PFSK-1 (cell line): ENCODE measurements around the gene ORC1.

Experiments
- REST ChIP-seq, 2 experiments: IDR thresholded peaks; 2 replicates each; pipeline versions ENCODE4 v1.6.1 to v1.8.0; 2011 to 2012; ENCODE audit warnings: low read depth in 2 of 2, low read length in 2 of 2, control low read depth in 1 of 2, inconsistent platforms in 1 of 2, mild to moderate bottlenecking in 1 of 2, moderate library complexity in 1 of 2; ENCODE audit not compliant: insufficient read depth in 1 of 2
- SIN3A ChIP-seq: IDR thresholded peaks from 2 replicates; pipeline ENCODE4 v1.6.1; 2012; ENCODE audit warnings: mild to moderate bottlenecking, low read length, moderate library complexity, borderline replicate concordance; ENCODE audit not compliant: insufficient read depth
- TAF1 ChIP-seq: IDR thresholded peaks from 2 replicates; pipeline ENCODE4 v1.6.1; 2012; ENCODE audit warnings: low read length, control low read depth, borderline replicate concordance; ENCODE audit not compliant: insufficient read depth

GRCh38 chr1:52345252-52345651 is 59.0 kb downstream of the ORC1 start:
- TF ChIP-seq TAF1 (no peak), REST (IDR thresholded peaks at IDR 0.05; ENCODE audit: insufficient read depth in 1 of 2, low read depth in 2 of 2, low read length in 2 of 2) (no peak), SIN3A (no peak)
